ENCODE measurements around the gene LGALS9.

GRCh38 chr17:27595208-27595607, 35.8 kb upstream of the LGALS9 start:
- TF ChIP-seq CTCF (IDR thresholded peaks at IDR 0.05), result no peak
- TF ChIP-seq MAX (IDR thresholded peaks at IDR 0.05; ENCODE audit: low read depth), result no peak
- TF ChIP-seq IRF3 (IDR thresholded peaks at IDR 0.05; ENCODE audit: low read depth, low read length), result no peak
- TF ChIP-seq YY1 (IDR thresholded peaks at IDR 0.05; ENCODE audit: low read depth), result no peak
